Colonic mucosa (tissue), 4 donors: ENCODE measurements around the gene NUP210L. TPM values are rescaled to one million over a fixed set of nuclear protein-coding genes. Genes with fewer than 3 reads are reported as not detected.
A peak's percentile ranks its signal among the peaks of the same experiment; 100 is the strongest.

ENCODE experiments used
- DNase-seq: peaks from one replicate; pipeline ENCODE4 v3.0.0-alpha.2; 2020
- H3K27ac ChIP-seq: fragments of 200-600 bp; one replicate; pipeline ENCODE4 v1.8.0; 2021
- H3K27me3 ChIP-seq: fragments of 200-600 bp; one replicate; pipeline ENCODE4 v1.8.0; 2021
- H3K36me3 ChIP-seq: fragments of 200-600 bp; one replicate; pipeline ENCODE4 v1.8.0; 2021
- H3K4me1 ChIP-seq: fragments of 200-600 bp; one replicate; pipeline ENCODE4 v1.8.0; 2021; ENCODE audit warnings: mild to moderate bottlenecking
- H3K4me3 ChIP-seq: fragments of 200-600 bp; one replicate; pipeline ENCODE4 v1.8.0; 2021
- H3K9ac ChIP-seq, 2 donors: one replicate each; pipeline ENCODE4 v1.7.0; 2013; ENCODE audit warnings: control low read depth in 2 of 2, low read depth in 2 of 2, low read length in 2 of 2
- H3K9me3 ChIP-seq: fragments of 200-600 bp; one replicate; pipeline ENCODE4 v1.8.0; 2021
- intact Hi-C: fragments of 100-400 bp; cut with DNase I; formaldehyde crosslinking; loops from one replicate; pipeline ENCODE4 v1.14.1; 2022
- total RNA-seq, 2 donors: library from RNA; stranded (reverse); fragmentation: NEBNext Ultra II Directional in 1 of 2; extraction: Animal tissue kit (Norgen Biotek cat#: 25700) in 1 of 2; gene quantifications; one replicate each; pipeline ENCODE4 v1.2.1, GENCODE V29; 2021
- TF ChIP-seq, protein P1 (sequence below): fragments of 200-600 bp; IDR thresholded peaks from one replicate; pipeline ENCODE4 v1.8.0; 2022; ENCODE audit warnings: antibody characterized with exemption, mild to moderate bottlenecking
- donor health status: healthy.
- donor health status: DM: no; HTN: no; CAD: no.
- donor health status: DM: no; HTN: no; CAD: no.

Gene NUP210L
- total RNA-seq, 2 donors from 2014 or later: 0.10 to 0.11 TPM

DNA sequence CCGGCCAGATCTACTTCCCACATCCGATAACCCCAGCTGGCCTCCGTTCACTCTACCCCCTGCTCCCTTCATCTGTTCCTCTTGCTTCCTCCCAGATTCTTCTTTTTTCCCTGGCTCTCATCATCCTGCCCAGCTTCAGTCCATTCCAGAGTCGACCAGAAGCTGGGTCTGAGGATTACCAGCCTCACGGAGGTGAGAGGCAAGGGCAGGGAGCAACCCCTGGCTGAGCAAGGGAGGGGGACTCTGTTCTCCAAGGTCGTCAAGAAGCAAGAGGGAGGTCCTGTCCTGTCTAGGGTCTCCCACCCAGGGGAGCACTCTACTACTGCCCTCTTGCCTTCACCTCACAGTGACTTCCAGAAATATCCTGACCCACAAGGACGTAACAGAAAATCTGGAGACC is 181.3 kb downstream of the NUP210L start:
- Histone ChIP-seq H3K36me3 (no peaks in the 10 kb centered on the region), H3K4me1 (peaks cover 8% of the 10 kb centered on the region), H3K9me3 (no peaks in the 10 kb centered on the region), H3K27me3 (no peaks in the 10 kb centered on the region), H3K9ac (no peak overlapping the region), H3K4me3 (no peak overlapping the region), H3K27ac (no peak overlapping the region)
- TF ChIP-seq, protein P1, sequence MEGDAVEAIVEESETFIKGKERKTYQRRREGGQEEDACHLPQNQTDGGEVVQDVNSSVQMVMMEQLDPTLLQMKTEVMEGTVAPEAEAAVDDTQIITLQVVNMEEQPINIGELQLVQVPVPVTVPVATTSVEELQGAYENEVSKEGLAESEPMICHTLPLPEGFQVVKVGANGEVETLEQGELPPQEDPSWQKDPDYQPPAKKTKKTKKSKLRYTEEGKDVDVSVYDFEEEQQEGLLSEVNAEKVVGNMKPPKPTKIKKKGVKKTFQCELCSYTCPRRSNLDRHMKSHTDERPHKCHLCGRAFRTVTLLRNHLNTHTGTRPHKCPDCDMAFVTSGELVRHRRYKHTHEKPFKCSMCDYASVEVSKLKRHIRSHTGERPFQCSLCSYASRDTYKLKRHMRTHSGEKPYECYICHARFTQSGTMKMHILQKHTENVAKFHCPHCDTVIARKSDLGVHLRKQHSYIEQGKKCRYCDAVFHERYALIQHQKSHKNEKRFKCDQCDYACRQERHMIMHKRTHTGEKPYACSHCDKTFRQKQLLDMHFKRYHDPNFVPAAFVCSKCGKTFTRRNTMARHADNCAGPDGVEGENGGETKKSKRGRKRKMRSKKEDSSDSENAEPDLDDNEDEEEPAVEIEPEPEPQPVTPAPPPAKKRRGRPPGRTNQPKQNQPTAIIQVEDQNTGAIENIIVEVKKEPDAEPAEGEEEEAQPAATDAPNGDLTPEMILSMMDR: no peak
- no peak for DNase-seq
- intact Hi-C loops: no loop called here

GRCh38 chr1:153973071-153973470 is 181.8 kb downstream of the NUP210L start:
- H3K4me1 ChIP-seq: peaks cover 8% of the 10 kb centered on the region

DNA sequence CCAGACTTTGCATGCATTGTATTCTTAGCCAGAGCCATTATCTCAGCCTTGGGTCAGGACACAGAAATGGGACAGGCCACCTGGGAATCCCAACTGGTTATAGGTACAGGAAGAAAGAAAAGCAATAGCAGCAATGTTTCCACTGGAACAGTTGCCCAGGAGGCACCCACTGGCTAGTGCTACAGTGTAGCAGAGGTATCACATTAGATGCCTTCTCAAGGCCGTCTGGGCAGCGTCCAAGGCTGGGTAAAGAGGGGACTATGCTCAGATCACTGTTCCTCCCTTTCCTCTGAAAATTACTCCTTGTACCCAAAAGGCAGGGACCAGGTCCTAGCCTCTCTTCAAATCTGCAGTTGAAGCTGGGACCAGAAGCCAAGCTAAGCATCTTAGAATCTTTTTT is 184.5 kb downstream of the NUP210L start:
- Histone ChIP-seq H3K27ac (no peak overlapping the region), H3K27me3 (no peaks in the 10 kb centered on the region), H3K9me3 (no peaks in the 10 kb centered on the region), H3K36me3 (no peaks in the 10 kb centered on the region), H3K4me3 (no peak overlapping the region), H3K9ac (no peak overlapping the region), H3K4me1 (peaks cover 7% of the 10 kb centered on the region)
- no peak for DNase-seq
- intact Hi-C loops: no loop called here
- TF ChIP-seq, protein P1: no peak

More at GRCh38 chr1:153973071-153973470, 181.8 kb downstream of the NUP210L start:
- TF ChIP-seq, protein P1: no peak
- H3K9me3 ChIP-seq: no peaks in the 10 kb centered on the region
- no peak overlapping the region for H3K4me3 ChIP-seq
- no peak overlapping the region for H3K27ac ChIP-seq
- intact Hi-C loops: no loop called here
- DNase-seq: no peak
- no peaks in the 10 kb centered on the region for H3K36me3 ChIP-seq
- H3K9ac ChIP-seq: no peak overlapping the region
- no peaks in the 10 kb centered on the region for H3K27me3 ChIP-seq

DNA sequence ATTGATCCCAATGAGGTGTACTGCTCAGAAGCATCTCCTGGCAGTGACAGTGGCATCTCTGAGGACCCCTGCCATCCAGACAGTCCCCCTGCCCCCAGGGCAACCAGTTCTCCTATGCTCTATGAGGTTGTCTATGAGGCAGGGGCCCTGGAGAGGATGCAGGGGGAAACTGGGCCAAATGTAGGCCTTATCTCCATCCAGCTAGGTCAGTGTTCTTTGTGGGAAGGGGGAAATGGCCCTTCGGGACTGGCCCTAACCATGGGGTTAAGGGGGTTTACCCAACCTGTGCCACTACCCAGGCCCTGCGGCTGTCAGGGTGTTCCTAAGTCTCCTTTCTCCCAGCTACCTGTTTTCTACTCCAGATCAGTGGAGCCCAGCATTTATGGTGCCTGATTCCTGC is 185.9 kb downstream of the NUP210L start:
- intact Hi-C loops: no loop called here
- Histone ChIP-seq H3K27me3 (no peaks in the 10 kb centered on the region), H3K4me3 (peak overlapping the region; percentile 50), H3K9me3 (no peaks in the 10 kb centered on the region), H3K9ac (peak overlapping the region in 1 of 2 donors; percentile 85), H3K27ac (no peak overlapping the region), H3K4me1 (peaks cover 8% of the 10 kb centered on the region), H3K36me3 (no peaks in the 10 kb centered on the region)
- TF ChIP-seq, protein P1: no peak
- no peak for DNase-seq

GRCh38 chr1:153968408-153968807 is 186.5 kb downstream of the NUP210L start:
- peak overlapping the region; percentile 46 to 85 for H3K9ac ChIP-seq
- no peaks in the 10 kb centered on the region for H3K9me3 ChIP-seq
- H3K27ac ChIP-seq: peak overlapping the region; percentile 98
- H3K27me3 ChIP-seq: no peaks in the 10 kb centered on the region
- no peaks in the 10 kb centered on the region for H3K36me3 ChIP-seq
- TF ChIP-seq, protein P1: no peak
- DNase-seq: peak; percentile 42
- H3K4me1 ChIP-seq: peaks cover 8% of the 10 kb centered on the region
- intact Hi-C loops: no loop called here
- peak overlapping the region; percentile 50 for H3K4me3 ChIP-seq
